ENCODE data around the gene FAM200B.

Gene FAM200B

DNA sequence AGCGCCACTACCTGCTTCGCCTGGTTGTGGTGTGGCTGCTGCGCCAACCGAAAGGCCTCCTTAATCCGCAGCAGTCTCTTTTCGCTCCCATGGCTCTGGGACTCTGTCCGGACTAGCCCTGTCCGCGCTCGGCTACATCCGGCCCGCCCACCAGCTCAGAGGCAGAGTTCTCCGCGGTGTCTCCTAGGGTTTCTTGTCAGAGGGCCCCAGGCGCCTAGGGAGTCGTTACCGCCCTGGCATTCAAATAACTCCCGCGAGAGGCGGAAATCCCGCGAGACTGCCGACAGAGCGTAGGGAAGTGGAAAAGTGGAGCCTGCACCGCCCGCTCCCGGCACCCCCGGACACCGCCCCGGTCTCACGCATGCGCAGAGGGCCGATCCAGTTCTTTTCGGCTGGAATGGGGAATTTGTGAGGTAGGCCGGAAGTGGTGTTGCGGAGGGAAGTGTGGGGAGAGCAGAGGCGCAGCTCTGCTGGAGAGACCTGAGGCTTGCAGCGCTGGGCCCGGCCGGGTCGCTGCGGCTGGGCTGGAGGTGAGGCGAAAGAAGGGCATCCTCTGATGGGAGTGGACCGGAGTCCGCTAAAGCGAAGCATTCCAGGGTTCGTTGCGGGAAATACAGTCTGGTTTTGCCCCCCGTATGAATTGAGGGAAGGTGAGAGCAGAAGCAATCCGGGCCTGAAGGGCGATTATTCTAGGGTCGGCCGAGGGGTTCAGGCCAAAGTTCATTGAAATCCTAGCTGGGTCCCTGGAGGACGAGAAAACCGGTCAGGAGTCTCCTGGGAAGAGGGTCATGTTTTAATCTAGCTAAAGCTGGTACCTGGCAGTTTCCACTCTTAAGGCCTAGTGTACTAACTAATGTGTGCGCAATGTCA is at the start of gene FAM200B:
TSS of gene FAM200B (plus strand) at position 456 of the 870 bp plus-strand sequence. CDS start 5,151 bp downstream, outside the sequence.
- peak; percentile 99 for DNase-seq

DNA sequence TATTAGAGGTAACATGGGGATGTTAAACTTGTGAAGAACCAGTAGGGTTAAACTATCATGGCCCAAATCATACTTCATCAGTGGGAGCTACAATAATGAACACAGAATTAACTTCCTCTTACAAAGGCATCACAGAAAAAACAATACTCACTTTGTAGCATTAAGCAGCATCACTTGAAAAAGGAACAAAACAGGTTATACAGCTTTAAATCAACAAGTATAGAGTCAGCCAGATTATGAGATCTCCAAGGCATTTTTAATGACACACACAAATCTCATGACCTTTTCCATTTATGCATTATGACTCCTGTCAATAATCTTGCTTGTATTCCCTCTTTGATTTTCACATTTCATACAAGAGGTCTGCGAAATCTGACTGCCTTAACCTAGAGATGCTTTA is 44.8 kb upstream of the FAM200B start:
- no peak for DNase-seq

- no peak for DNase-seq
These were observed 43.2 kb upstream of the FAM200B start for GRCh38 chr4:15638418-15638817.

DNA sequence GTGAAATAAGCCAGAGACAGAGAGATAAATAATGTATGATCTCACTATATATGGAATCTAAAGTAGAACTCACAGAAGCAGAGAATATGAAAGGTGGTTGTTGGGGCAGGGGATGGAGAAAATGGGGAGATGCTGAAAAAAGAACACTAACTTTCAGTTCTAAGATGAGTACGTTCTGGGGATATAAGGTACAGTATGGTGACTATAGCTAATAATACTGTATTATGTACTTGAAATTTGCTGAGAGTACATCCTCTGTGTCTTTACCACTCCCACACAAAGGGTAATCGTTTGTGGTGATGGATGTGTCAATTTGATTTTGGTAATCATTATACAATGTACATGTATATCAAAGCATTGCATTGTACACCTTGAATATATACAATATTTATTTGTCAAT is 33.0 kb upstream of the FAM200B start:
- DNase-seq: no peak

- no peak for DNase-seq
These were observed 31.6 kb upstream of the FAM200B start for GRCh38 chr4:15649914-15650545.

- no peak for DNase-seq
These were observed 30.0 kb upstream of the FAM200B start for GRCh38 chr4:15651676-15652075.

DNA sequence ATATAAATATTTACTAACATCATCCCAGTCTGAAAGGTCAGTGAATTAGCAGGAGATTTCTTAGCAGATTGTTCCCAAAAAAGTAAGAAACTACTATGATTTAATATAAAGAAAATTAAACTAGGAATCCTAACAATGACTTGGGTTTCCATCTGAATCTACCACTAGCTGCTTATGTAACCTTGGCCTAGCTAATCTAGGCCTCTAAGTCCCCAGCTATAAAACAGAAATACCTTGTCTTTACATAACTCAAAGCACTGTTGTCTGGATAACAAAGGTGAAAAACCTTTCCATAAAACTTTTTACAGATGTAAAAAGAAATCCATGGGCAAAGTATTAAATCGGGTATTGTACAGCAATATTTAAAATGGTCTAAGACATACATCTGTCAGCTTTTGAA is 29.4 kb upstream of the FAM200B start:
- no peak for DNase-seq

GRCh38 chr4:15652841-15653240 is 28.8 kb upstream of the FAM200B start:
- DNase-seq: no peak

GRCh38 chr4:15653420-15653819 is 28.2 kb upstream of the FAM200B start:
- no peak for DNase-seq

- DNase-seq: peak; percentile 44
These were observed 27.6 kb upstream of the FAM200B start for GRCh38 chr4:15653864-15654592.

DNA sequence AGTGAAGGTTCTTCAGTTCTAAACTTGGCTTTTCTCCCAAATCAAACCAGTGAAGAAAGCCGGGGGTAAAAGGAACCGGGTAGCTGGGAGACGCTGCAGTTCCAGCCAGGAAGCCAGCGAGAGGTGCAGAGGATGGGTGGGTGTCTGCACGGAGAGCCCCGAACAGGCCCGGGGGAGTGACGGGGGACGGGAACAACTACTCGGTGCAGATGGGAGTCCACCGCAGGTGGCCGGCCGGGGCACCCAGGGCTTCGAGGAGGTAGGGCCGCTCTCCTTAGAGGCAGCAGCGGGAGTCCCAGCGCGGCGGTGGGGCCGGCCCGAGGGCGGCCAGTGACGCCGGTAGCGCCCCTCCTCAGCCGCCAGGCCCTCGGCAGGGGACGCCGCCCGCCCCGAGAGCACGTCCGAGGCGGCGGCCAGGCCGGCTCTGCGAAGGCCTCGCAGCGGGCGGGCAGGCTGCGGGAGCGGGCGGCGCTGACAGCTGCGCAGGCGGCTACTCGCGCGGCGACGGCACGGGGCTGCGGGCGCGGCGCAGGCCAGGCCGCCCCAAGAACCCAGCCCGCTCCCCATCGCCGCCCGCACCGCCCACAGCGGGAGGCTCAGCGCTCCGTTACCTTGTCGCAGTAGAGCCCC is 26.9 kb upstream of the FAM200B start:
- DNase-seq: peak; percentile 72

DNA sequence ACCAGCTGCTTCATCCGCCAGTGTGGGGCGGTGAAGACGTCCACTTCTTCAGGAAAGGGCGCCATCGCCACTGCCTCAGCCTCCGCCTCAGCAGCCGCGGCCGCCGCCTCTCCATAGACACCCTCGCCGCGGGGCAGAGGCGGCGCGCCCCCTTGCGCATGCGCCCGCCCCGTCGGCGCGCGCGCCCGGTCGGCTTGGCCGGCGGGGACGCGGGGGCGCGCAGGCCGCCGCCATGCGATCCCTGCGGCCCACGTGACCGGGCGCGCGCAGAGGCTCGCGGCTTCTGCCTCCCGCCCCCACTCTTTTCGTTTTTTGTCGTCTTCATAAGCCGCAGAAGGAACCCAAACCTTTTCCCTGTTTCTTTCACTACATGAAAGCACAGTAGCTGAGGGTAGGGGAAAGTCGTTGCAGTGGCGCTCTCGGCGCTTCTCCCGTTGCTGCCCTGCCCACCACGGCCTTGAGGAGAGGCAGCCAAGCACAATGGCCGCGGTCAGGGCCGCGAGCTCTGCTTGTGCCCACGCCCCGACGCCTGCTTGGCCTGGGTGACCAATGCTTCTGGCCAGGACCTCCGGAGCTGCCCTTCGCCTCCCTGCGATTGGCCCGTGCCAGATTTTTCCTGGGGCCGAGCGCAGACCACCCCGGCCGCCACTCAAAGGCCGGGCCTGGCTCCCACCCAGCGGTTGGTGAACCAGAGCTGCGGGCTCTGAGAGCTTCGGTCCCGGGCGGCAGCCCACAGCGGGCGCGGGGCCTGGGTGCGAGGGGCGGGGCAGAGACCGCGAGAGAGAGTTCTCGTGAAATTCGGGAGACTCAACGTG is 26.2 kb upstream of the FAM200B start, which contains the start of gene FBXL5:
TSS of gene FBXL5 (minus strand) at position 135 of the 815 bp plus-strand sequence. CDS start at position 65, 70 bp downstream.
- DNase-seq: peak; percentile 89

GRCh38 chr4:15656038-15656470 is 25.6 kb upstream of the FAM200B start:
- DNase-seq: no peak

DNA sequence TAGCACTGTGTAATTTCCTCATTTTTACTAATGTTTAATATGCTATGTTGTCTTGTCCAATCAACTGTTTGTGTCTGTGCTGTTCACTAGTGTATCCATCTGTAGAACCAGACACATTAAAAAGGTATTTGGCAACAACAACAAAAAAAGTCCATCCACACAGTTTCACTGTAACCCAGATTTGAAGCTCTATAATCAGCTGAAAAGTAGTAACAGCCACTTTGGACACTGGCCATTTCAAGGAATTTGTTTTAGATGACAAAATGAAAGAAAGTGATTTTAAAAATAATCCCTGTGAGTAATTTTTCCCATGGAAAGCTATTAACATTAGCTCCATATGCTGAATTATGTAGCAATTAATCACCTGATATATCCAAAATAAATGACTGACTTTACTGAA is 24.3 kb upstream of the FAM200B start:
- no peak for DNase-seq

GRCh38 chr4:15658136-15658770 is 23.4 kb upstream of the FAM200B start:
- no peak for DNase-seq

GRCh38 chr4:15658781-15659180 is 22.8 kb upstream of the FAM200B start:
- no peak for DNase-seq

GRCh38 chr4:15659768-15660570 is 21.7 kb upstream of the FAM200B start:
- no peak for DNase-seq

DNA sequence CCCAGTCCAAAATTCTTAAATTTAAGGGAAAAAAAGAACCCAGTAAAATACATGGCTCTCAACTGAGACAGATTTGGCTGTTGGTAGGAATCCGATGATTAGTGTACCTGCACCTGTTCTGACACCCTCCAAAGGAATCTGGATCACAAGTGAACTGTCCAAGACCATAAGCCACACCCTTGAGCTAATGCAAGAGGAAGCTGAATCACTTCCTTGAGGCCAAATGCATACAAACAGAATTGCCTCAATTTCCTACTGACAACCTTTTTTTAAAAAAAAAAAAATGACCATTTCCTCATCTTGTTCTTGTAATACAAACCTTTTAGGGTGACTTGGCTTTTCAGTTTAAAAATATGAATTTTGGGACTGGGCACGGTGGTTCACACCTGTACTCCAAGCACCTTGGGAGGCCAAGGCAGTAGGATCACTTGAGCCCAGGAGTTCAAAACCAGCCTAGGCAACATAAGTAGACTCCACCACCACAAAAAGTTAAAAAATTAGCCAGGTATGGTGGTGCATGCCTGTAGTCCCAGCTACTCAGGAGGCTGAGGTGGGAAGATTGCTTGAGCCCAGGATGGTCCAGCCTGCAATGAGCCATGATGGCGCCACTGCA is 15.8 kb upstream of the FAM200B start:
- no peak for DNase-seq

DNA sequence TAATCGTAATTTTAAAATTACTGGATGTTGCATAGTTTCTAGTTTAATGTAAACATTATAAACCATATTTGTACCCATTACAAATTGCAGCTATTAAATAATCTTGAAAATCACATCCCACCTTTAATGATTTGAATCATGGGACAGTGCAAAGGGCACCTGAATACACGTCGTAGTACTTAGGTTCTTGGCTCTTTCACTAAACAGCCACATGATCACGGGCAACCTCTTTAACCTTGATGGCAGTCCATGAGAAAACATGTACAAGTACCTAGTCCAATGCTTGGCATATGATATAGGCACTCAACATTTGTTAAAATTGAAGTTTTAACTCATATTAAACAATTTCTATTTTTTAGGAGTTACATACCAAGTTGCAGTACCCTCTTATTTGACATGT is 14.6 kb upstream of the FAM200B start:
- DNase-seq: no peak
